ENCODE measurements around the gene TNIK. TPM values are rescaled to one million over a fixed set of nuclear protein-coding genes. Genes with fewer than 3 reads are reported as not detected.

The TNIK gene
- total and polyA plus RNA-seq, 3 donors from 2014 or later: 39.3 to 99.6 (median 83.5) TPM

DNA sequence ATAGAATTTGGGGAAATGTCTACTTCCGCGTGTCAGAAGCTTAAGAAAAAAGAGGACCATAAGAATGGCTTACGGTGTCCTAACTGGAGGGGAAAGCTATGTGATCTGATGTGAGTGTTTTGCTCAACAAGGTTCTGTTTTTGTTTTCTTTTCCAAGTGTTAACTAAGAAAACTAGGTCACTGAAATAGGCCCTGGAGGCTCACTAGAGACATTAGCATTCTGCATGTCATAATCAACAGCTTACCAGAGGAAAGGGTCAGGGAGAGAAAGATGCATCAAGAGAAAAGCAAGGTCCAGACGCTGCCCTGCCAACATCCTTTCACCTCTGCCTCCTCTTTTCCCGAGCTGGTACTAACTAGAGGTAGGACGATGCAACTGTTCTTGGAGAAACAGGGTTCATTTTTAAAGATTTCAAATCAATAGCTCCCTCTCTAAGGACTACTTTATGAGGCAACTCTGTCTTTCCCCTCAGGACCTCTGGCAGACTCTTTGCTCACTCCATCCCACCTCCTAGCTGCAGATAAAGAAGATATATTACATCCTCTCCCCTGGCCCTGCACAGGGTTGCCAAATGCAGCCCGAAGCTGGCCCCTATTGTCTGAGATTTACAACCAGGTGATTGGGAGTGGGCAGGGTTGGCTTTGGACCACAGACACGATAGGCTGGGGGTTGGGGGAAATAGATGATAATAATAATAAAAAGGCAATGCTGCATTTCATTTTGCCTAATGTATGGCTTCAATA lies 223.8 kb downstream of the TNIK start:
- no peaks in the 10 kb centered on the region for H3K36me3 ChIP-seq (ENCODE audit: low read depth, missing control alignments)
- 54 to 57% methylated on average over 8 of the region's 8 CpGs for WGBS, 2 donors
- TF ChIP-seq POLR2A (IDR thresholded peaks at IDR 0.05): no peak
- TF ChIP-seq CTCF (IDR thresholded peaks at IDR 0.05): no peak
- peaks cover 8% of the 10 kb centered on the region for H3K4me1 ChIP-seq
- no peak for DNase-seq
- no peaks in the 10 kb centered on the region for H3K27me3 ChIP-seq
- no peak overlapping the region for H3K4me3 ChIP-seq
- intact Hi-C loops (cut with DNase I; ENCODE audit: low total_unique reads): no loop called here
- H3K27ac ChIP-seq: peak overlapping the region in 1 of 2 donors; percentile 54
- no peaks in the 10 kb centered on the region for H3K9me3 ChIP-seq

DNA sequence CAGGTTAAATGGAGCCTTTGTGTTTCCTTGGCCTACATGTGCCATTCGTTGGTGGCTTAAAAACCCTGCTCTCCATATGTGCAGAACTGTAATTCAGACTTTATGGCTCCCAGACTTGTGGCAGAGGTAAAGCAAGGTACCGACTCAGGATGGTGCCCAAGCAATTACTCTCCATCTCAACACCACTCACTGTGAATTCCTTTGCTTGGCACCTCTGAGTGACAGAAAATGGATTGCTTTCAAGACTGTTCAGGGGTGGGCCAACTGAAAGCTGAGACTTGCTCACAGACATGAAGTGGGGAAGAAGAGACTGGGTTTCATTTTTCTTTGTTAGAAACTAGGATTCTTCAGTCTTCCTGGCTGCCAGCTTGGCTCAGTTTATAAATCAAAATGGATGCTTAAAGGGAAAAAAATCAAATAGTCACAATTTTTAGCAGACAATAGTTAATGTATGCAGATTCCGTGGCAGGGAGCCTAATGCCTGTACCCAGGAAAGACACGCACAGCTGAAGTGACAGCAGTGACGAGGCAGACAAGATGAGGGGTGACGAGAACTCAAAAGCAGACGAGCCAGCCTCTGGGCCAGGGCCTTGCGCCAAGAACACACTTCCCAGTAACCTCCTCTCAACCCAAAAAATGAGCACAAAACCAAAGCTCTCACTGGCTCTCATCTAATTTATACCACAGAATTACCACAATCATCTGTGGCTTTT lies 225.8 kb downstream of the TNIK start:
- no peak overlapping the region for H3K27ac ChIP-seq
- intact Hi-C loops (cut with DNase I; ENCODE audit: low total_unique reads): no loop called here

GRCh38 chr3:171231361-171231760 lies 228.8 kb downstream of the TNIK start:
- DNase-seq: no peak
- peaks cover 7% of the 10 kb centered on the region for H3K4me1 ChIP-seq
- H3K9me3 ChIP-seq: no peaks in the 10 kb centered on the region
- no peaks in the 10 kb centered on the region for H3K27me3 ChIP-seq
- H3K27ac ChIP-seq: no peak overlapping the region
- TF ChIP-seq POLR2A (IDR thresholded peaks at IDR 0.05) (no peak), CTCF (IDR thresholded peaks at IDR 0.05) (no peak)
- no peaks in the 10 kb centered on the region for H3K36me3 ChIP-seq (ENCODE audit: low read depth, missing control alignments)
- intact Hi-C loops (cut with DNase I; ENCODE audit: low total_unique reads): no loop called here
- WGBS, 2 donors: 85 to 86% methylated on average over 4 of the region's 4 CpGs
- H3K4me3 ChIP-seq: no peak overlapping the region

More for the DNA sequence above, 225.8 kb downstream of the TNIK start:
- Histone ChIP-seq H3K36me3 (ENCODE audit: low read depth, missing control alignments) (no peaks in the 10 kb centered on the region), H3K27me3 (no peaks in the 10 kb centered on the region), H3K9me3 (no peaks in the 10 kb centered on the region), H3K4me1 (peaks cover 8% of the 10 kb centered on the region), H3K4me3 (no peak overlapping the region)
- WGBS, 2 donors: 87 to 90% methylated on average over 8 of the region's 8 CpGs
- TF ChIP-seq CTCF (IDR thresholded peaks at IDR 0.05) (no peak), POLR2A (IDR thresholded peaks at IDR 0.05) (no peak)
- no peak for DNase-seq

DNA sequence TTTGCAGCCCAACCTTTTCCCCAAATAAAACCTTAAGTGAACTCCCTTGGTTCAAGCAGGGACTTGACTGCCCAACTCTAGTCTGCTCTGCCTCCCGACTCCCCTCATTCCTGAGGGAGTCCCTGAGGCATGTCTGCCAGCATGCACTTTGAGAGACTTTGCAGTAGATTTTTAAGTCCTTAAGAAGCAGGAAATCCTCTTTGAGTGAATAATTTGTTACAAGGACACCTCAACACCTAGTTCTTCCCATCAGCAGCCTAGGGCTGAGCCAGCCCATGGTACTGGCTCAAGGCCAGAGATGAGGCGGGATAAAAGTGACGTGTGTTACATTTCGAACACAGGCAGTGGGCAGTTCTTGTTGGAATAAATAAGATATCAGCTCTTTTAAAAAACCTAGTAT lies 229.3 kb downstream of the TNIK start:
- Histone ChIP-seq H3K27ac (no peak overlapping the region), H3K27me3 (no peaks in the 10 kb centered on the region), H3K9me3 (no peaks in the 10 kb centered on the region), H3K4me1 (peaks cover 2% of the 10 kb centered on the region), H3K36me3 (ENCODE audit: low read depth, missing control alignments) (no peaks in the 10 kb centered on the region), H3K4me3 (no peak overlapping the region)
- WGBS, 2 donors: 62 to 63% methylated on average over 4 of the region's 4 CpGs
- intact Hi-C loops (cut with DNase I; ENCODE audit: low total_unique reads): no loop called here
- TF ChIP-seq CTCF (IDR thresholded peaks at IDR 0.05) (no peak), POLR2A (IDR thresholded peaks at IDR 0.05) (no peak)
- no peak for DNase-seq
